ENCODE measurements around the gene ERRFI1.
A peak's percentile ranks its signal among the peaks of the same experiment; 100 is the strongest.

ERRFI1 gene

DNA sequence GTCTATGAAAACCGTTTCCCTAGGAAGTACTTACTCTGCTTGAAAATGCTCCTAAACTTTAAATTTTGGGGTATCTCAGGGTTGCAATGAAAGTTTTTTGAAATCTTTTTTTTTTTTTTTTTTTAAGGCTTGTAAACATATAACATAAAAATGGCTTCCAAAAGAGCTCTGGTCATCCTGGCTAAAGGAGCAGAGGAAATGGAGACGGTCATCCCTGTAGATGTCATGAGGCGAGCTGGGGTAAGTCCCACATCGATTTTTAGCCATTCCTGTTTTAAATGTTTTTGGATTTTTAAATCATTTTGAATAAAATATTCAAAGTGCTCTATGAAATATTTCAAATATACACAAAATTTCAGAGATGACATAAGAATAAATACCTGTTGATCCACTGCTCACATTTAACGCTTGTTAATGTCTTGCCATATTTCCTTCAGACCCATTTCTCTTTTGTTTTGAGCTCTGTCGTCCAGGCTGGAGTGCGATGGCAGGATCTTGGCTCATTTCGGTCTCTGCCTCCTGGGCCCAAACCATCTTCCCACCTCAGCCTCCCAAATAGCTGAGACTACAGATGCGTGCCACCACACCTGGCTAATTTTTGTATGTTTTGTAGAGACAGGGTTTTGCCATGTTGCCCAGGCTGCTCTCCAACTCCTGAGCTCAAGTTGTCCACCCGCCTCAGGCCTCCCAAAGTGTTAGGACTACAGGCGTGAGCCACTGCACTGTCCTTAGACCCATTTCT, 63.3 kb downstream of the ERRFI1 start:
- H3K27ac Mint-ChIP-seq: peak overlapping the region; percentile 98
- H3K4me1 Mint-ChIP-seq (ENCODE audit: low read depth): peaks cover 80% of the 10 kb centered on the region
- H3K27me3 Mint-ChIP-seq: no peaks in the 10 kb centered on the region
- H3K4me3 Mint-ChIP-seq: peak overlapping the region; percentile 99
- H3K36me3 Mint-ChIP-seq (ENCODE audit: low read depth): peaks cover 72% of the 10 kb centered on the region
- H3K9me3 Mint-ChIP-seq: no peaks in the 10 kb centered on the region

- peak overlapping the region; percentile 99 for H3K4me3 Mint-ChIP-seq
- no peaks in the 10 kb centered on the region for H3K9me3 Mint-ChIP-seq
- H3K4me1 Mint-ChIP-seq (ENCODE audit: low read depth): peaks cover 81% of the 10 kb centered on the region
- H3K27ac Mint-ChIP-seq: peak overlapping the region; percentile 98
- H3K36me3 Mint-ChIP-seq (ENCODE audit: low read depth): peaks cover 66% of the 10 kb centered on the region
- no peaks in the 10 kb centered on the region for H3K27me3 Mint-ChIP-seq
Observed at GRCh38 chr1:7962014-7962335, 64.1 kb downstream of the ERRFI1 start.
